BJ (cell line): ENCODE measurements around the gene FBLIM1. TPM values are rescaled to one million over a fixed set of nuclear protein-coding genes. Genes with fewer than 3 reads are reported as not detected.
A peak's percentile ranks its signal among the peaks of the same experiment; 100 is the strongest.
"Not testable (repeated sequence)": the region's sequence is repeated elsewhere in the genome, so short reads cannot be mapped to it uniquely, and the experiment has no call there.

Source experiments
- CTCF ChIA-PET: fragments of 350-600 bp; formaldehyde crosslinking; extraction: SDS; loops from one replicate; lab custom pipeline; 2021; ENCODE audit warnings: antibody characterized with exemption, inconsistent platforms; lab: Yijun Ruan, JAX
- POLR2A ChIA-PET: fragments of 300-600 bp; sonication (Branson Sonifier 250); formaldehyde crosslinking; extraction: SDS; loops from one replicate; lab custom pipeline; 2021; ENCODE audit warnings: antibody characterized with exemption; lab: Charles Lee
- DNase-seq: peaks from one replicate; pipeline ENCODE4 v3.0.0-alpha.2; 2011; ENCODE audit warnings: low read depth
- H3K27me3 ChIP-seq: 2 replicates; pipeline ENCODE4 v1.6.0; 2011; ENCODE audit warnings: low read length; ENCODE audit not compliant: control insufficient read depth, insufficient read depth
- H3K36me3 ChIP-seq: 2 replicates; pipeline ENCODE4 v1.5.1; 2011; ENCODE audit warnings: low read length; ENCODE audit not compliant: control insufficient read depth, insufficient read depth
- H3K4me3 ChIP-seq: 2 replicates; pipeline ENCODE4 v1.5.1; 2011; ENCODE audit warnings: low read depth, mild to moderate bottlenecking, control low read depth, low read length
- polyA plus RNA-seq: library from polyadenylated mRNA; depleted of rRNA; stranded (reverse); fragments of >200 nt; gene quantifications from 2 replicates; pipeline ENCODE4 v1.2.3, GENCODE V29; 2011
- TF ChIP-seq, protein P1 (sequence below): IDR thresholded peaks from 2 replicates; pipeline ENCODE4 v1.5.1; 2011; ENCODE audit warnings: low read depth, mild to moderate bottlenecking, control low read depth, inconsistent platforms, low read length, moderate library complexity; ENCODE audit not compliant: insufficient read depth

Gene FBLIM1
- polyA plus RNA-seq, 1 experiment: 254 TPM

DNA sequence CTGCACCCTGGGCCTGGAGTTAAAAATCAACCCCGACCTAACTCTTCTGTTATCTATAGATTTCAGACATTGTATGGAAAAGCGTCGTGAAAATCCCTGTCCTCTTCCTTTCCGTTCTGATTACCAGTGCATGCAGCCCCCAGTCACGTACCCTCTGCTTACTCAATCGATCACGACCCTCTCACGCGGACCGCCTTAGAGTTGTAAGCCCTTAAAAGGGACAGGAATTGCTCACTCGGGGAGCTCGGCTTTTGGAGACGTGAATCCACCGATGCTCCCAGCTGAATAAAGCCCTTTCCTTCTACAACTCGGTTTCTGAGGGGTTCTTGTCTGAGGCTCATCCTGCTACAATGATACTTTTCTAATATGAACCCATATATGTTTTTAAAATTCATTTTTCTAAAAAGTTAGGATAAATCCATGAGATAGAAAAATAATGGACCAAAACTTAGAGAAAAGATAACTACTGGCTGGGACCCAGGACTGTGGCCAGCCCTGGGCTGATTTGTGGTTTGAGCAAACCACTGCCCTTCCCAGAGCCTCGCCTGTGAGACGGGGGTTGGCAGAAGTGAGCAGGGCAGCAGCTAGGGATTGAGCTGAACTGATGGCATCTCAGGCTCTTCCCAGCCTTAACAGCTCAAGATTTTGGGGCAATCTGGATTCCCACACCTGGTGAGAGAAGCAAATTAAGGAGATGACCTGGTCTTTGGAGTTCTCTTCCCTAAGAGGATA, 43.8 kb downstream of the FBLIM1 start:
- Histone ChIP-seq H3K4me3 (no peak overlapping the region), H3K27me3 (no peaks in the 10 kb centered on the region), H3K36me3 (no peaks in the 10 kb centered on the region)
- TF ChIP-seq, protein P1, sequence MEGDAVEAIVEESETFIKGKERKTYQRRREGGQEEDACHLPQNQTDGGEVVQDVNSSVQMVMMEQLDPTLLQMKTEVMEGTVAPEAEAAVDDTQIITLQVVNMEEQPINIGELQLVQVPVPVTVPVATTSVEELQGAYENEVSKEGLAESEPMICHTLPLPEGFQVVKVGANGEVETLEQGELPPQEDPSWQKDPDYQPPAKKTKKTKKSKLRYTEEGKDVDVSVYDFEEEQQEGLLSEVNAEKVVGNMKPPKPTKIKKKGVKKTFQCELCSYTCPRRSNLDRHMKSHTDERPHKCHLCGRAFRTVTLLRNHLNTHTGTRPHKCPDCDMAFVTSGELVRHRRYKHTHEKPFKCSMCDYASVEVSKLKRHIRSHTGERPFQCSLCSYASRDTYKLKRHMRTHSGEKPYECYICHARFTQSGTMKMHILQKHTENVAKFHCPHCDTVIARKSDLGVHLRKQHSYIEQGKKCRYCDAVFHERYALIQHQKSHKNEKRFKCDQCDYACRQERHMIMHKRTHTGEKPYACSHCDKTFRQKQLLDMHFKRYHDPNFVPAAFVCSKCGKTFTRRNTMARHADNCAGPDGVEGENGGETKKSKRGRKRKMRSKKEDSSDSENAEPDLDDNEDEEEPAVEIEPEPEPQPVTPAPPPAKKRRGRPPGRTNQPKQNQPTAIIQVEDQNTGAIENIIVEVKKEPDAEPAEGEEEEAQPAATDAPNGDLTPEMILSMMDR: no peak
- ChIA-PET CTCF (interaction anchor here (0.9 to 6.1 kb wide), 7 partner anchors 10 to 192 kb away, joined by 3 to 26 read pairs (median 5); no protein-coding TSS in a partner anchor), POLR2A (no interaction called here)
- no peak for DNase-seq

DNA sequence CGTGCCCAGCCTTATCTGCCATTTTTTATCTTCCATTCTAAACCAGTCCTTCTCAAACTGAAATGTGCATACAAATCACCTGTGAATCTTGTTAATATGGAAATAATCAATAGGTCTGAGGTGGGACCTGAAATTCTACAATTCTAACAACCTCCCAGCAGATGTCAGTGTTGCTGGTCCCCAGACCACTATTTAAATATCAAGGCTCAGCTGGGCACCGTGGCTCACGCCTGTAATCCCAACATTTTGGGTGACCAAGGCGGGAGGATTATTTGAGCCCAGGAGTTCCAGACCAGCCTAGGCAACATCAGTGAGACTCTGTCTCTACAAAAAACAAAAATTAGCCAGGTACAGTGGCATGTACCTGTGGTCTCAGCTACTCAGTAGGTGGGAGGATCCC, 44.8 kb downstream of the FBLIM1 start:
- CTCF ChIA-PET: interaction anchor here (1.3 to 6.1 kb wide), 3 partner anchors 12 to 191 kb away, joined by 4 to 26 read pairs (median 19); no protein-coding TSS in a partner anchor
- Histone ChIP-seq H3K27me3 (no peaks in the 10 kb centered on the region), H3K36me3 (no peaks in the 10 kb centered on the region), H3K4me3 (no peak overlapping the region)
- no peak for DNase-seq
- POLR2A ChIA-PET: no interaction called here
- TF ChIP-seq, protein P1: peak; percentile 33

DNA sequence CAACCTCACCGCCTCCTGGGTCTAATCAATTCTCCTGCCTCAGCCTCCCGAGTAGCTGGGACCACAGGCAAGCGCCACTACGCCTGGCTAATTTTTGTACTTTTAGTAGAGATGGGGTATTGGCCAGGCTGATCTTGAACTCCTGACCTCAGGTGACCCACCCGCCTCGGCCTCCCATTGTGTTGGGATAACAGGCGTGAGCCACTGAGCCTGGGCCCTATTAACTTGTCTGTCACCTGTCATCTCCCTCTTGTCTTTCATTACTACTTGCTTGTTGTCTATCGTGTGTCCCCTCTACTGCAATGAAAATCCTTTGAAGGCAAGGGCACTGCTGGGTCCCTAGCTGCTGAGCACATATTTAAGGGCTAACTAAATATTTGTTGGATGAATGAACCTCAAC, 45.5 kb downstream of the FBLIM1 start:
- Histone ChIP-seq H3K27me3 (no peaks in the 10 kb centered on the region), H3K4me3 (no peak overlapping the region), H3K36me3 (no peaks in the 10 kb centered on the region)
- DNase-seq: no peak
- ChIA-PET CTCF (interaction anchor here (0.6 to 6.1 kb wide), 4 partner anchors 11 to 190 kb away, joined by 4 to 26 read pairs (median 12); no protein-coding TSS in a partner anchor), POLR2A (no interaction called here)
- TF ChIP-seq, protein P1: no peak

DNA sequence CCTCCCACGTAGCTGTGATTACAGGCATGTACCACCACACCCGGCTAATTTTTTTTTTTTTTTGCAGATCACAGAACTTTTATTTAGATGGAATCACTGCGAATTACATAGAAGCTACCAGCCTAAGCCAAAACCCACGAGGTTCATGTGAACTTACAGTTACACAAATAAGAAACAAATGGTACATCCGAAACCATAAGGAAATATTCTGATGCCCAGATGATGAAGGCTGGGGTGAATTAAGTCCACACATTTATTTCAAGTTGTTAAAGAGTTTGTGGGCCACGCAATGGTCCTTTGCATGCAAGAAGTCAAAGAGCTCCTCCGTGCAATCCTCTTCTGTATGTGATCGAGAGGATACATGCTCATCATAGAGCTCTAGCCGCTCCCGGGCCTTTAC, 48.5 kb downstream of the FBLIM1 start:
- Histone ChIP-seq H3K27me3 (no peaks in the 10 kb centered on the region), H3K36me3 (no peaks in the 10 kb centered on the region), H3K4me3 (no peak overlapping the region)
- ChIA-PET POLR2A (no interaction called here), CTCF (interaction anchor here (0.7 to 1.7 kb wide), 3 partner anchors 9 to 24 kb away, joined by 3 to 8 read pairs (median 4); no protein-coding TSS in a partner anchor)
- DNase-seq: no peak
- TF ChIP-seq, protein P1: no peak

DNA sequence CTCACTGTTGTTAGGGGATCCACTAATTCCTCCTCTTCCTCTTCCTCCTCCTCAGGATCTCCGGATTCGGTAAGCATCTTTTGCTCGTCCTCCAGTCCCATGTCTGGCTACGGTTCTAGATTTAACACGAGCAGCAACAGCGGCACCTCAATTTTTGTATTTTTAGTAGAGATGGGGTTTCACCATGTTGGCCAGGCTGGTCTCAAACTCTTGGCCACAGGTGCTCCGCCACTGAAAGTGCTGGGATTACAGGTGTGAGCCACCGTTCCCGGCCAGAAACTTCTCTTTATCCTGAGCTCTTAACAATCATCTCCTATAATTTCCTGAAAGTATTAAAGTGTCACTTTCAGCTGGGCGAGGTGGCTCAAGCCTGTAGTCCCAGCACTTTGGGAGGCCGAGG, 49.0 kb downstream of the FBLIM1 start, which contains the start of gene UQCRHL:
Gene UQCRHL (minus strand): TSS at position 101 of the 400 bp plus-strand sequence. CDS start 0 bp downstream, at position 101.
- H3K4me3 ChIP-seq, DNase-seq, H3K36me3 ChIP-seq, POLR2A ChIA-PET, H3K27me3 ChIP-seq: not testable (repeated sequence)
- CTCF ChIA-PET: interaction anchor here (0.7 to 1.7 kb wide), 4 partner anchors 9 to 70 kb away, joined by 3 to 8 read pairs (median 4); no protein-coding TSS in a partner anchor
